Lung (tissue), 12 donors: ENCODE measurements around the gene DCD. TPM values are rescaled to one million over a fixed set of nuclear protein-coding genes. Genes with fewer than 3 reads are reported as not detected.
"Not testable (repeated sequence)": the region's sequence is repeated elsewhere in the genome, so short reads cannot be mapped to it uniquely, and the experiment has no call there.

Experiments used
- ATAC-seq: fragments of 200-7000 bp; cut with Tn5 transposase; one replicate; pipeline ENCODE4 v1.9.1; 2020; ENCODE audit warnings: moderate number of reproducible peaks; ENCODE audit not compliant: insufficient read depth, low FRiP score
- DNase-seq, 3 donors: peaks; one replicate each; pipeline ENCODE4 v3.0.0-alpha.2; 2013 to 2017
- H3K27ac ChIP-seq, 2 donors: one replicate each; pipeline ENCODE4 v1.5.1; 2013; ENCODE audit warnings: mild to moderate bottlenecking in 2 of 2, moderate library complexity in 2 of 2, control low read depth in 1 of 2, inconsistent platforms in 1 of 2, low read depth in 1 of 2, low read length in 1 of 2
- H3K27me3 ChIP-seq, 3 donors: one replicate each; pipeline ENCODE4 v1.5.1; 2013; ENCODE audit warnings: low read length in 2 of 3; ENCODE audit not compliant: control insufficient read depth in 3 of 3, insufficient read depth in 3 of 3
- H3K36me3 ChIP-seq, 4 donors: one replicate each; pipeline ENCODE4 v1.5.1; 2013; ENCODE audit warnings: low read length in 4 of 4, mild to moderate bottlenecking in 1 of 4, moderate library complexity in 1 of 4; ENCODE audit not compliant: control insufficient read depth in 4 of 4, insufficient read depth in 4 of 4
- H3K4me1 ChIP-seq, 5 donors: one replicate each; pipeline ENCODE4 v1.5.1; 2013; ENCODE audit warnings: low read length in 5 of 5, mild to moderate bottlenecking in 2 of 5, moderate library complexity in 1 of 5; ENCODE audit not compliant: control insufficient read depth in 5 of 5, insufficient read depth in 5 of 5
- H3K4me3 ChIP-seq: one replicate; pipeline ENCODE4 v1.5.1; 2013; ENCODE audit warnings: mild to moderate bottlenecking, control low read depth, moderate library complexity
- H3K9ac ChIP-seq, 2 donors: one replicate each; pipeline ENCODE4 v1.5.1; 2013; ENCODE audit warnings: low read length in 2 of 2, control low read depth in 1 of 2; ENCODE audit not compliant: insufficient read depth in 1 of 2
- H3K9me3 ChIP-seq, 4 donors: one replicate each; pipeline ENCODE4 v1.5.1; 2013; ENCODE audit warnings: low read length in 3 of 4, mild to moderate bottlenecking in 1 of 4, moderate library complexity in 1 of 4; ENCODE audit not compliant: control insufficient read depth in 4 of 4, insufficient read depth in 3 of 4
- WGBS, 2 donors: extraction: QIAGEN DNeasy Blood & Tissue Kit; methylation state at CpG; one replicate each; pipeline ENCODE4 v1.1.7; 2013; 5-methylcytosine and 5-hydroxymethylcytosine counted together
- polyA plus RNA-seq, 2 donors: library from polyadenylated mRNA; stranded (reverse); fragments of 200-250 nt; gene quantifications; one replicate each; pipeline ENCODE4 v1.2.1, GENCODE V29; 2013
- total RNA-seq, 2 donors: library from RNA; depleted of rRNA in 1 of 2; stranded (reverse); fragments of >200 nt in 1 of 2; gene quantifications; one replicate each; pipeline ENCODE4 v1.2.1, GENCODE V29; 2014 to 2021
- TF ChIP-seq, protein P1 (sequence below): IDR thresholded peaks from 2 replicates; pipeline ENCODE4 v1.5.1; 2012; ENCODE audit warnings: mild to moderate bottlenecking; ENCODE audit errors: control extremely low read depth, extremely low read depth
- donor health status: control.
- donor health status: control.
- donor health status: Bipolar disorder and iron deficiency.
- donor health status: healthy.
- donor health status: DM: yes; HTN: yes; CAD: no.

The DCD gene
- total and polyA plus RNA-seq, 4 donors = not detected

- ATAC-seq = no peak
- Histone ChIP-seq H3K9ac (no peak overlapping the region), H3K9me3 (peaks cover 0 to 2% (median 0%) of the 10 kb centered on the region in 4 donors), H3K4me1 (no peaks in the 10 kb centered on the region), H3K36me3 (no peaks in the 10 kb centered on the region), H3K27ac (no peak overlapping the region), H3K4me3 (no peak overlapping the region), H3K27me3 (no peaks in the 10 kb centered on the region)
- no peak for DNase-seq
- 88 to 93% methylated on average over 1 of the region's 1 CpG for WGBS, 2 donors
- TF ChIP-seq, protein P1, sequence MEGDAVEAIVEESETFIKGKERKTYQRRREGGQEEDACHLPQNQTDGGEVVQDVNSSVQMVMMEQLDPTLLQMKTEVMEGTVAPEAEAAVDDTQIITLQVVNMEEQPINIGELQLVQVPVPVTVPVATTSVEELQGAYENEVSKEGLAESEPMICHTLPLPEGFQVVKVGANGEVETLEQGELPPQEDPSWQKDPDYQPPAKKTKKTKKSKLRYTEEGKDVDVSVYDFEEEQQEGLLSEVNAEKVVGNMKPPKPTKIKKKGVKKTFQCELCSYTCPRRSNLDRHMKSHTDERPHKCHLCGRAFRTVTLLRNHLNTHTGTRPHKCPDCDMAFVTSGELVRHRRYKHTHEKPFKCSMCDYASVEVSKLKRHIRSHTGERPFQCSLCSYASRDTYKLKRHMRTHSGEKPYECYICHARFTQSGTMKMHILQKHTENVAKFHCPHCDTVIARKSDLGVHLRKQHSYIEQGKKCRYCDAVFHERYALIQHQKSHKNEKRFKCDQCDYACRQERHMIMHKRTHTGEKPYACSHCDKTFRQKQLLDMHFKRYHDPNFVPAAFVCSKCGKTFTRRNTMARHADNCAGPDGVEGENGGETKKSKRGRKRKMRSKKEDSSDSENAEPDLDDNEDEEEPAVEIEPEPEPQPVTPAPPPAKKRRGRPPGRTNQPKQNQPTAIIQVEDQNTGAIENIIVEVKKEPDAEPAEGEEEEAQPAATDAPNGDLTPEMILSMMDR = no peak
These were observed 6.6 kb downstream of the DCD start for GRCh38 chr12:54641554-54641953.

GRCh38 chr12:54641089-54641488 is 7.1 kb downstream of the DCD start:
- DNase-seq (no peak), ATAC-seq (no peak)
- H3K36me3 ChIP-seq = no peaks in the 10 kb centered on the region
- WGBS, 2 donors = 80 to 83% methylated on average over 4 of the region's 4 CpGs
- no peak overlapping the region for H3K9ac ChIP-seq
- H3K27me3 ChIP-seq = no peaks in the 10 kb centered on the region
- no peaks in the 10 kb centered on the region for H3K4me1 ChIP-seq
- no peak overlapping the region for H3K4me3 ChIP-seq
- TF ChIP-seq, protein P1 = no peak
- peaks cover 0 to 2% (median 0%) of the 10 kb centered on the region in 4 donors for H3K9me3 ChIP-seq
- H3K27ac ChIP-seq = no peak overlapping the region

GRCh38 chr12:54639112-54639511 is 9.1 kb downstream of the DCD start:
- H3K4me3 ChIP-seq, DNase-seq, H3K4me1 ChIP-seq, H3K9me3 ChIP-seq, H3K27ac ChIP-seq, H3K36me3 ChIP-seq, H3K27me3 ChIP-seq, ATAC-seq, H3K9ac ChIP-seq: not testable (repeated sequence)
- WGBS, 2 donors = 93 to 98% methylated on average over 2 of the region's 2 CpGs

- Histone ChIP-seq H3K27ac (no peak within 1 kb of the TSS), H3K9me3 (peaks cover 0 to 2% (median 0%) of the 10 kb centered on the region in 4 donors), H3K4me3 (no peak within 1 kb of the TSS), H3K36me3 (no peaks in the 10 kb centered on the region), H3K4me1 (no peaks in the 10 kb centered on the region), H3K27me3 (no peaks in the 10 kb centered on the region), H3K9ac (no peak within 1 kb of the TSS)
- TF ChIP-seq, protein P1 = no peak
- ATAC-seq = no peak
- 83 to 86% methylated on average over 2 of the region's 2 CpGs for WGBS, 2 donors
- no peak for DNase-seq
These were observed 13.4 kb downstream of the DCD start, which contains the start of gene LACRT for GRCh38 chr12:54634795-54635194. Gene LACRT, minus strand, starts transcription at chr12:54634895. Its CDS starts 54 bp downstream, at chr12:54634841.
